A673 (cell line): Measurements from ENCODE around the gene FUT3. TPM values are rescaled to one million over a fixed set of nuclear protein-coding genes. Genes with fewer than 3 reads are reported as not detected.

ENCODE experiments used
- BruUV-seq: library from RNA; stranded (reverse); fragments of 400-500 nt; replicated peaks from 2 replicates; lab custom pipeline; 2021; lab: Mats Ljungman, UMichigan
- CTCF ChIA-PET: fragments of 300-600 bp; sonication (Branson Sonifier 250); formaldehyde crosslinking; loops from one replicate; lab custom pipeline; 2022; ENCODE audit warnings: antibody characterized with exemption; lab: Charles Lee
- POLR2A ChIA-PET: fragments of 300-600 bp; sonication (Branson Sonifier 250); formaldehyde crosslinking; loops from one replicate; lab custom pipeline; 2022; ENCODE audit warnings: antibody characterized with exemption; ENCODE audit not compliant: low non-redundant PET; lab: Charles Lee
- DNase-seq: peaks from one replicate; pipeline ENCODE4 v3.0.0-alpha.2; 2015; ENCODE audit warnings: low spot score
- H3K27ac ChIP-seq: fragments of 200-600 bp; sonication (generic); 2 replicates; pipeline ENCODE4 v1.5.1; 2016; ENCODE audit warnings: mixed run types, low read depth, mild to moderate bottlenecking, mixed read lengths, antibody characterized with exemption, low read length; ENCODE audit not compliant: poor library complexity, severe bottlenecking
- H3K27me3 ChIP-seq: fragments of 200-600 bp; sonication (generic); replicated peaks from 2 replicates; pipeline ENCODE4 v1.6.1; 2017; ENCODE audit warnings: mixed run types, low read depth, mild to moderate bottlenecking, mixed read lengths, antibody characterized with exemption, low read length; ENCODE audit not compliant: insufficient read depth, poor library complexity
- H3K36me3 ChIP-seq: fragments of 200-600 bp; sonication (generic); 2 replicates; pipeline ENCODE4 v1.6.1; 2016; ENCODE audit warnings: mixed run types, mild to moderate bottlenecking, mixed read lengths, antibody characterized with exemption, low read length; ENCODE audit not compliant: insufficient read depth, poor library complexity, severe bottlenecking
- H3K4me1 ChIP-seq: fragments of 200-600 bp; sonication (generic); 2 replicates; pipeline ENCODE4 v1.6.1; 2017; ENCODE audit warnings: mixed run types, mild to moderate bottlenecking, mixed read lengths, antibody characterized with exemption, low read length; ENCODE audit not compliant: insufficient read depth, poor library complexity, severe bottlenecking
- H3K4me3 ChIP-seq: fragments of 200-600 bp; sonication (generic); 2 replicates; pipeline ENCODE4 v1.5.1; 2016; ENCODE audit warnings: low read depth, mixed run types, mild to moderate bottlenecking, mixed read lengths, low read length; ENCODE audit not compliant: poor library complexity, severe bottlenecking
- H3K9me3 ChIP-seq: fragments of 200-600 bp; sonication (generic); 2 replicates; pipeline ENCODE4 v1.6.1; 2016; ENCODE audit warnings: mixed run types, low read depth, mild to moderate bottlenecking, mixed read lengths, antibody characterized with exemption, low read length; ENCODE audit not compliant: poor library complexity, severe bottlenecking
- CTCF ChIP-seq: fragments of 300-800, 200-600 bp; sonication (generic); conservative IDR thresholded peaks from 2 replicates; pipeline ENCODE4 v1.5.1; 2017; ENCODE audit warnings: low read depth, mild to moderate bottlenecking, antibody characterized with exemption, low read length, moderate library complexity, mixed read lengths
- EZH2 ChIP-seq: fragments of 200-600 bp; sonication (generic); IDR thresholded peaks from 2 replicates; pipeline ENCODE4 v1.6.1; 2017; ENCODE audit warnings: borderline replicate concordance, low read depth, mild to moderate bottlenecking, mixed read lengths, antibody characterized with exemption, low read length; ENCODE audit not compliant: poor library complexity, severe bottlenecking
- intact Hi-C: fragments of 100-400 bp; cut with micrococcal nuclease; formaldehyde crosslinking; loops from one replicate; pipeline ENCODE4 v1.10.0; 2022; ENCODE audit not compliant: unreplicated experiment
- total RNA-seq: library from RNA; stranded (reverse); gene quantifications from 2 replicates; pipeline ENCODE4 v1.2.3, GENCODE V29; 2021

Gene FUT3
- total RNA-seq, 1 experiment from 2014 or later: not detected

DNA sequence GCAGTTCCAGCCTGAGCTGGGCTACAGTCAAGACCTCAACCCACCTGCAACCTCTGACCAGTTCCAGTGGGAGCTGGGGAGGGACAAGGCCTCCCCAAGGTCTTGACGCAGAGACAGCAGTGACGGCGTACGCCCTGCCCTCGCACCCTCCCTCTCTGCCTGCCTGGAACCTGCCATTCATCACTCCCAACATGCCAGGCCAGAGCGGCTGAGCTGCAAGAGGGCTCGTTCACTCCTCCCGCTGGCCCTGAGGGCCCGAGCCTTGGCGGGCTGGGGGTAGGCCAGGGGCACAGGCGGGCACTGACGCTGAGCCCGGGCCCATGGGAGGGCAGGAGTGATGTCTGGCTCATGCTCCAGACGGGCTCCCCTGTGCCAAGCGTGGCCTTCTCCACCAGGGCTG lies 44.2 kb upstream of the FUT3 start:
- BruUV-seq: no TSS peak
- ChIA-PET POLR2A (no interaction called here), CTCF (no interaction called here)
- Histone ChIP-seq H3K27ac (no peak overlapping the region), H3K27me3 (no peaks in the 10 kb centered on the region), H3K4me3 (no peak overlapping the region), H3K36me3 (peaks cover 10% of the 10 kb centered on the region), H3K9me3 (no peaks in the 10 kb centered on the region), H3K4me1 (peaks cover 9% of the 10 kb centered on the region)
- TF ChIP-seq EZH2 (no peak), CTCF (no peak)
- intact Hi-C loops: no loop called here
- DNase-seq: no peak

DNA sequence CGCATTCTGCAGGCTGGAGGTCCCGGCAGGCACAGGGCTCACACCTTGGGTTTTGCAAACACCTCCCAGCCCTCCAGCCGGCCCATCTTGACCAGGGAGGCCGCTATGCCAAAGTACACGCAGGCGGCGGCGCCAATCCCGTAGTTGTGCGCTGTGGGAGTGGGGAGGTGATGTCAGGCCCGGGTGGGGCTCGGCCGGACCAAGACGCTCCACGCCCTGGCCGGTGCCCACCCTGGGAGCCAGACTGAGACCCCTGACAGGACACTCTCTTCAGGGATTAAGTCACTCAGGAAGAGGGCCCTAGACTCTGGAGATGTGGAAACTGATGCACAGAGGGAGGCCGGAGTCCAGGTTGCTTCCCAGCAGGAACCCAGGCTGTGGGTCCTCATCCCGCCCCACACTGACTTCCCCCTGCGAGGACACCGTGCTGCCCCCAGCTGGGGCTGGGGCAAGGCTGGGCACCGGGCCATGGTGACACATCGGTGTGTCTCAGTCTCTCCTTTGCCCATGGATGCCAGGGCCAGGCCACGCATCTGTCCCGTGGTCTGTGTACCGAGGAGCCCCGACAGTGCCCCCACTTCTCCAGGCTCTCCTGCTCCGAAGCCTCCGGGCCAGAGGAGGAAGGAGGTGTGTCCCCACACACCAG lies 43.6 kb upstream of the FUT3 start:
- peaks cover 10% of the 10 kb centered on the region for H3K36me3 ChIP-seq
- no peaks in the 10 kb centered on the region for H3K27me3 ChIP-seq
- no peaks in the 10 kb centered on the region for H3K9me3 ChIP-seq
- H3K4me3 ChIP-seq: no peak overlapping the region
- H3K27ac ChIP-seq: no peak overlapping the region
- peaks cover 15% of the 10 kb centered on the region for H3K4me1 ChIP-seq
- no peak for TF ChIP-seq EZH2
- no peak for TF ChIP-seq CTCF
- BruUV-seq: no TSS peak
- no peak for DNase-seq
- intact Hi-C loops: no loop called here
- ChIA-PET CTCF (no interaction called here), POLR2A (no interaction called here)

DNA sequence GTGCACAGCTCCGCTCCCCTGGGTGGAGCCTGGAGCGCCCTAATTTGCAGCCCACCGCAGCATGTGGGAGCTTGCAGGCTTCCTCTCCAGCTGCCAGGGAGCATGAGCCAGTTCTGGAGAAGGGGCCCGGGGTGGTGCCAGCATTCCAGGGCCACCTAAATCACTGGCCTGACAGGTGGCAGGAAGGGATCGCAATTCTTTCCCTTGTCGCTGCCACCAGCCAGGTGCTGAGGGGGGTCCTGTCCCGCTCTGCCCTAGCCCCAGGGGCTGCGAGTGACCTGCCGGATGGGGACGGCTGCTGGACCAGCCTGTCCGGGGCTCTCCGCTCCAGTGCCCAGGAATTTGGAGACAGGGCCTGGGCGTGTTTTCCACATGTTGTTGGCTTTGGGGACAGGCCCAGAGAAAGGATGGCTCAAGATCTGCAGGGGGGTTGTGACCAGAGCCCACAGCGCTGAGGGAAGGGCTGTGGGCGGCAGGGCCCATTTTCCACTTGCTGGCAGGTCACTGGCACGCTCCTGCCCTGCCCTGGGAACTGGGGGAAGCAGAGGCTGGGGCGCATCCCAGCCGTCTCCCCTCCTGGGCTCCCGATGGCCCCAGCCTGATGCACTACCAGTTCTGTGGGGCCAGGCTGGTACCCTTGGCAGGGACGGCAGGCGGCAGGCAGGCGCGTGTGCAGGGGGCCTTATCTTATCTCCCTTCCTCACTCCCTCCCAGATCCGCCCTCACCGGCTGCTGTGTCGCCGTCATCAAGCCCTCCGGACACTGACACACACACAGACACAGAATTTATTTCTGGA lies 42.9 kb upstream of the FUT3 start:
- no peaks in the 10 kb centered on the region for H3K27me3 ChIP-seq
- H3K4me3 ChIP-seq: no peak overlapping the region
- ChIA-PET CTCF (no interaction called here), POLR2A (no interaction called here)
- H3K27ac ChIP-seq: no peak overlapping the region
- H3K36me3 ChIP-seq: peaks cover 10% of the 10 kb centered on the region
- peaks cover 16% of the 10 kb centered on the region for H3K4me1 ChIP-seq
- TF ChIP-seq EZH2 (no peak), CTCF (no peak)
- no TSS peak for BruUV-seq
- no peaks in the 10 kb centered on the region for H3K9me3 ChIP-seq
- no peak for DNase-seq
- intact Hi-C loops: loop anchor here (2.0 kb wide), 1 partner anchor 89 kb away; the partner anchor contains the start of gene NRTN
